T-helper 2 cell treated with Interferon-gamma antibody and Interleukin-4, amounts not matched to agents 5 μg/mL and 100 μg/mL, for 36 hours (primary cell): ENCODE results near the gene LRRC57.

Experiments used
- DNase-seq: peaks from one replicate; pipeline ENCODE4 v3.0.0; 2021; ENCODE audit warnings: low spot score
- H3K27ac Mint-ChIP-seq: one replicate; pipeline ENCODE4 v1.8.0; 2021; ENCODE audit warnings: mild to moderate bottlenecking, mixed read lengths
- H3K27me3 Mint-ChIP-seq: one replicate; pipeline ENCODE4 v1.8.0; 2021; ENCODE audit warnings: low read depth, mixed read lengths
- H3K36me3 Mint-ChIP-seq: one replicate; pipeline ENCODE4 v1.8.0; 2021; ENCODE audit warnings: low read depth, mixed read lengths
- H3K4me1 Mint-ChIP-seq: one replicate; pipeline ENCODE4 v1.8.0; 2021; ENCODE audit warnings: low read depth, mixed read lengths
- H3K4me3 Mint-ChIP-seq: one replicate; pipeline ENCODE4 v1.8.0; 2022; ENCODE audit warnings: mild to moderate bottlenecking, moderate library complexity, mixed read lengths
- H3K9me3 Mint-ChIP-seq: one replicate; pipeline ENCODE4 v1.8.0; 2021; ENCODE audit warnings: mixed read lengths

The LRRC57 gene

GRCh38 chr15:42511007-42511391 is 37.6 kb downstream of the LRRC57 start:
- Mint-ChIP-seq H3K27ac (no peak overlapping the region), H3K9me3 (no peaks in the 10 kb centered on the region), H3K4me3 (no peak overlapping the region), H3K4me1 (no peaks in the 10 kb centered on the region), H3K36me3 (peaks cover 23% of the 10 kb centered on the region), H3K27me3 (no peaks in the 10 kb centered on the region)
- no peak for DNase-seq

DNA sequence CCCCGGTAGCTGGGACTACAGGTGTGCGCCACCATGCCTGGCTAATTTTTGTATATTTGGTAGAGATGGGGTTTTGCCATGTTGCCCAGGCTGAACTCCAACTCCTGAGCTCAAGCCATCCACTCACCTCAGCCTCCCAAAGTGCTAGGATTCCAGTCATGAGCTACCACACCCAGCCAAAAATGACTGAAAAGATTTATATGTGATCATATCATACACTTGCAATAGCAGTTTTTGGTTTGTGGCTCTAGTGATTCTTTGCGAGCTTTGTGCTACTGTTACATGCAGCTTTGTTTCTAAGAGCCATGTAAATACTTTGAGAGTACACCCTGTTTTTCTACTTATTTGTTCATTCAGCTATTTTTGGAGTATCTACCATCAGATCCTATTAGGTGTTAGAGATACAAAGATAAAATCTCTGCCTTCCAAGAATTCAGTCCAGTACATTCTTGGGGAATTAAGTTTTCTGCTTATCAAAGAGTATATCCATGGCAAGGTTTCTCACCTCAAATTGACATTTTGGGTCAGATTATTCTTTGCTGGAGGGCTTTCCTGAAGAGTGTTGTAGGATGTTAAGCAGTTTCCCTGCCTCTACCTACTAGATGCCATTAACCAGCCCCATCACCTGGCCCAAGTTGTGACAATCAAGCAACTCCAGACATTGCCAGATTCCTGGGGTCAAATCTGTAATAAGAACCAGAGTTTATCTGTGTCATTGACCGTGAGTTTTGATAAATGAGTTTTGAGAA is 38.2 kb downstream of the LRRC57 start:
- no peak for DNase-seq
- Mint-ChIP-seq H3K4me1 (no peaks in the 10 kb centered on the region), H3K27ac (no peak overlapping the region), H3K4me3 (no peak overlapping the region), H3K36me3 (peaks cover 19% of the 10 kb centered on the region), H3K27me3 (no peaks in the 10 kb centered on the region), H3K9me3 (no peaks in the 10 kb centered on the region)

DNA sequence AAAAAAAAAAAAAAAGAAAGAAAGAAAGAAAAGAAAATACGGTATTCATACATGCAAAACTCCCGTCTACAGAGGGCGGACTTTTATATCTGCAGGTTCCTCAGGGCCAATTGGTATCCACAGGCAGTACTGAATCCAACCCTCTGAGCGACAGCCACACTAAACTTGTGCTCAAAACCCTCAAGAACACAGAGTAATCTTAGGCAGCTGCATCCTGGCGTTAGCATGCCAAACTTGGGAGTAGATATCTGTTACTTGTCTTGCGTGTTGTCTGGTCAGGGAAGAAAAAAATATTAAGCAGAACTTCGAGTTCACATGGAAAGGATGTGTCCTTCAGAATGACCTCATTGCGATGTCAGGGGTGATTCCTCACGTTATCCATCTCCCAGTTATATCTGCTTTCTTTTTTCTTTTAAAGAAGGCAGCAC is 40.3 kb downstream of the LRRC57 start:
- peaks cover 11% of the 10 kb centered on the region for H3K36me3 Mint-ChIP-seq
- no peak overlapping the region for H3K4me3 Mint-ChIP-seq
- DNase-seq = no peak
- H3K9me3 Mint-ChIP-seq = no peaks in the 10 kb centered on the region
- H3K27me3 Mint-ChIP-seq = no peaks in the 10 kb centered on the region
- no peak overlapping the region for H3K27ac Mint-ChIP-seq
- no peaks in the 10 kb centered on the region for H3K4me1 Mint-ChIP-seq

- no peaks in the 10 kb centered on the region for H3K4me1 Mint-ChIP-seq
- H3K27ac Mint-ChIP-seq = no peak overlapping the region
- no peaks in the 10 kb centered on the region for H3K27me3 Mint-ChIP-seq
- peaks cover 7% of the 10 kb centered on the region for H3K36me3 Mint-ChIP-seq
- no peaks in the 10 kb centered on the region for H3K9me3 Mint-ChIP-seq
- H3K4me3 Mint-ChIP-seq = no peak overlapping the region
- no peak for DNase-seq
Observed at GRCh38 chr15:42507514-42507913, 41.1 kb downstream of the LRRC57 start.

DNA sequence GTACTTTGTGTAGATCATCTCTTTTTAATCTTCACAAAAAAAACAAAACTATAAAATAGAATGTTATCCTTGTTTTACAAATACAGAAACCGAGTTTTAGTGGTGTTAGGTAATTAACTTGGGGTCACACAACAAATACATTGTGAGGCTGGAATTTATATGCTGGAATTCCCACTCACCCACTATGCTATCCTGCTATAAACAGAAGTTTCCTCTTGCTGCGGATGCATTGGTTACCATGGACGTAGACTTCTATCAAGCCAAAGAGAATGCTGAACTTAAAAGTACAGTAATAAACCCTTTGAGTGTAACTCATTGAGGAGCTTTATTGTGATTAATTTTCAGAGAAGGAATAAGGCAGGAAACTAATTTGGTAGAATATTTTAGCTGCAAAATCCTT is 44.0 kb downstream of the LRRC57 start:
- H3K36me3 Mint-ChIP-seq = peaks cover 2% of the 10 kb centered on the region
- H3K4me3 Mint-ChIP-seq = no peak overlapping the region
- no peak for DNase-seq
- no peaks in the 10 kb centered on the region for H3K27me3 Mint-ChIP-seq
- no peaks in the 10 kb centered on the region for H3K4me1 Mint-ChIP-seq
- H3K27ac Mint-ChIP-seq = no peak overlapping the region
- no peaks in the 10 kb centered on the region for H3K9me3 Mint-ChIP-seq

DNA sequence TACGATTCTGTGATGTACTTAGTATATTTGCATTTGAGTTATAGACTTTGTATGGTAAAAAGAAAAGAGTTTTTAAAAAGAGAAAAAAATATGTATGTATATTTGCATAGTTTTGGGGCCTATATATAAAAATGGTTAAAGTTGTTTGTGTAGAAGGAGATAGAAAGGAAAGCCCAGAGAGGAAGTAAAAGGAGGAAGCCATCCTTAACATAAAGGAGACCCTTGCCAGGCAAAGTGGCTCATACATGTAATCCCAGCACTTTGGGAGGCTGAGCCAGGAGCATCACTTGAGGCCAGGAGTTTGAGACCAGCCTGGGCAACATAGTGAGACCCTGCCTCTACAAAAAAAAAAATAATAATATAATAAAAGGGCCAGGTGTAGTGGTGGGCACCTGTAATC is 44.8 kb downstream of the LRRC57 start:
- Mint-ChIP-seq H3K4me1 (peaks cover 4% of the 10 kb centered on the region), H3K36me3 (peaks cover 3% of the 10 kb centered on the region), H3K27ac (no peak overlapping the region), H3K9me3 (no peaks in the 10 kb centered on the region), H3K4me3 (no peak overlapping the region), H3K27me3 (no peaks in the 10 kb centered on the region)
- DNase-seq = no peak

DNA sequence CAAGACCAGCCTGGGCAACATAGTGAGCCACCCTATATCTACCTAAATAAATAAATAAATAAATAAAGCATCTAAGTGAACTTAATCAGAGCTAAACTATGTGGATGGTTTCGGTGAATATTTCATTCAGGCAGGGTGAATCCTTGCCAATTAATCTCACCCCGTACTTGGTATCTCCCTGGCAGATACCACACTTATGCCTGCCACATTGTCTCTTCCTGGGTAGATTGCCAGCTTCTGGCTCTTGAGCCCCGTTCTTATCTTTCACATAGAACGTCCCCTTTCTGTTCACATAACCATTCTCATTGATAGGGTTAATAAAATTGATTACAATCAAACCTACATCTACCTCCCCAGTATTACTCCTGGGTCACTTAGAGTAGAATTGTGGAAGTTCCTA is 46.1 kb downstream of the LRRC57 start:
- Mint-ChIP-seq H3K9me3 (no peaks in the 10 kb centered on the region), H3K4me1 (peaks cover 14% of the 10 kb centered on the region), H3K27ac (no peak overlapping the region), H3K27me3 (no peaks in the 10 kb centered on the region), H3K36me3 (peaks cover 6% of the 10 kb centered on the region), H3K4me3 (no peak overlapping the region)
- DNase-seq = no peak

- Mint-ChIP-seq H3K4me1 (peaks cover 26% of the 10 kb centered on the region), H3K9me3 (no peaks in the 10 kb centered on the region), H3K4me3 (no peak overlapping the region), H3K36me3 (peaks cover 6% of the 10 kb centered on the region), H3K27ac (no peak overlapping the region), H3K27me3 (no peaks in the 10 kb centered on the region)
- no peak for DNase-seq
Observed at GRCh38 chr15:42499858-42500609, 48.6 kb downstream of the LRRC57 start.

GRCh38 chr15:42498212-42499068 is 50.2 kb downstream of the LRRC57 start:
- Mint-ChIP-seq H3K4me1 (peaks cover 37% of the 10 kb centered on the region), H3K27me3 (no peaks in the 10 kb centered on the region), H3K27ac (no peak overlapping the region), H3K4me3 (no peak overlapping the region), H3K36me3 (peaks cover 6% of the 10 kb centered on the region), H3K9me3 (no peaks in the 10 kb centered on the region)
- DNase-seq = no peak

DNA sequence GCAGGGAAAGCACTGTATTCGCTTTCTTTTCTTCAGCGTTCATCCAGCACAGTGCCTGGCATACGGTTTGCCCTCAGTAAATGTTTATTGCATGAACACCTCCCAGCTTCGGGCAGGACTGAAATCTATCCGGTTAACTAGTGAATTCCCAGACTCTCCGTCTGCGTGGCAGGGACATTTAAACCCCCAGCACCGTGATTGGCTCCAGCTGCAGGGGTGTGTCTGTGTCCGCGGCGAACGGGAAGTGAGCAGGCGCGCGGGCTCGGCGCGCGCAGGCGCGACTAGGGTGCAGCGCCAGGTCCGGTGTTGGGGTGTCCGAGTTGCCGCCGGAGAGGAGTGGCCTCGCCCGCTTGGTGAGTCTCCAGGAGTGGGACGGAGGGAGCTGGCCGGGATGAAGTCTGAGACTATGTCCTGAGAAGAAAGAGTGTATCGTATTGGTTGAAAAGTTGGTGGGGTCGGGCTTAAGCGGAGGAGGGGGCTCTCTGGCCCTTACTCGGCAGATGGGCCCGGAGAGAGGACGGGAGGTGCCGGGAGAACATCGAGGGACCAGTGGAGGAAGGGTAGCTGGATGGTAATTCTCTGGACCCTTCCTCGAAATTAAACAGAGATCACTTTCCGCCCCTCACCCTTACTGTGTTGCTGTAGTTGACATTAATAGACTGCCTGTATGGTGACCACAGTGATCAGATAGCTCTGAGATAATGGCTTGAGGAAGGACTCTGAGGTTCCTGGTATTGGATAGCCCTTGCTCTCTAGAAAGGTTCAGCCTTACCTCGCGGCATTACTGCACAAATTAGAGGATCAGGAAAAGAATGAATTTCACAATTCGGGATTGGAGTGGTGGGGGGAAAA is 53.0 kb downstream of the LRRC57 start, which contains the start of gene SNAP23:
SNAP23 (plus strand) TSS at position 274 of the 852 bp plus-strand sequence. CDS start 16,213 bp downstream, outside the sequence.
- Mint-ChIP-seq H3K27ac (peak within 1 kb of the TSS; percentile 92), H3K36me3 (peaks cover 8% of the 10 kb centered on the region), H3K4me3 (peak within 1 kb of the TSS; percentile 90), H3K9me3 (no peaks in the 10 kb centered on the region), H3K4me1 (peaks cover 45% of the 10 kb centered on the region), H3K27me3 (no peaks in the 10 kb centered on the region)
- DNase-seq = peak; percentile 90

GRCh38 chr15:42494998-42495360 is 53.6 kb downstream of the LRRC57 start:
- Mint-ChIP-seq H3K4me3 (peak overlapping the region; percentile 90), H3K4me1 (peaks cover 45% of the 10 kb centered on the region), H3K27ac (peak overlapping the region; percentile 92), H3K27me3 (no peaks in the 10 kb centered on the region), H3K9me3 (no peaks in the 10 kb centered on the region), H3K36me3 (peaks cover 8% of the 10 kb centered on the region)
- DNase-seq = no peak

DNA sequence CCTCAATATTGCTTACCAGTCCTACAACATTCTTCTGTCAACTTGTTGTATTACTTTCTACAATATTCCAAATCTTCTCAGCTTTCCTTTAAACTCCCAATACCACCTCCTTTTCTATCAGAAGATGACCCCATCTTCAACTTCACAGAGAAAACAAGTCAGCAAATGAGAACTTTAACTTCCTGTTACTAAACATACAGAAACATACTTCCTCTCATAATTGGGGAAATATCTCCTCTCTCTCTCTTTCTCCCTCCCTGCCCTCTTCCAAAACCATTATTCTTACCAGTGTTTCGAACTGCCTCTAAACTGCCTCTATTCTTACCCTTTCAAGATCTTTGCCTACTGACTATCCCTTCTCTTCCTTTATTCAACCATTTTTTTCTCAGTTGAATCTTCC is 54.9 kb downstream of the LRRC57 start:
- DNase-seq = no peak
- H3K4me1 Mint-ChIP-seq = peaks cover 43% of the 10 kb centered on the region

GRCh38 chr15:42491539-42492225 is 56.9 kb downstream of the LRRC57 start:
- Mint-ChIP-seq H3K27ac (peak overlapping the region; percentile 99), H3K4me1 (peaks cover 44% of the 10 kb centered on the region), H3K36me3 (peaks cover 6% of the 10 kb centered on the region), H3K9me3 (no peaks in the 10 kb centered on the region), H3K4me3 (peak overlapping the region; percentile 97), H3K27me3 (no peaks in the 10 kb centered on the region)
- no peak for DNase-seq

More for the DNA sequence above, 54.9 kb downstream of the LRRC57 start:
- peak overlapping the region; percentile 3 for H3K4me3 Mint-ChIP-seq
- H3K9me3 Mint-ChIP-seq = no peaks in the 10 kb centered on the region
- H3K27ac Mint-ChIP-seq = peak overlapping the region; percentile 21
- no peaks in the 10 kb centered on the region for H3K27me3 Mint-ChIP-seq
- H3K36me3 Mint-ChIP-seq = peaks cover 5% of the 10 kb centered on the region
